ENCODE measurements around the gene PANX3.

PANX3 gene

GRCh38 chr11:124623861-124624525 is 12.8 kb downstream of the PANX3 start (continued):
- TF ChIP-seq PATZ1 (CRISPR knock-in tag; IDR thresholded peaks at IDR 0.05; ENCODE audit: borderline replicate concordance), result no peak
- no peak for TF ChIP-seq CSDC2 (CRISPR knock-in tag; IDR thresholded peaks at IDR 0.05)
- no peak for TF ChIP-seq ISL1 (CRISPR knock-in tag; IDR thresholded peaks at IDR 0.05)
- no peak for TF ChIP-seq ZNF565 (CRISPR knock-in tag; conservative IDR thresholded peaks at IDR 0.05; ENCODE audit: low read depth)
- no peak for TF ChIP-seq GLIS3 (CRISPR knock-in tag; IDR thresholded peaks at IDR 0.05)
- TF ChIP-seq TOX (CRISPR knock-in tag; IDR thresholded peaks at IDR 0.05; ENCODE audit: borderline replicate concordance), result no peak
- TF ChIP-seq TCF4 (CRISPR knock-in tag; IDR thresholded peaks at IDR 0.05; ENCODE audit: borderline replicate concordance), result no peak

- no peak for ATAC-seq
- no peak for TF ChIP-seq TOX (CRISPR knock-in tag; IDR thresholded peaks at IDR 0.05; ENCODE audit: borderline replicate concordance)
- no peak for TF ChIP-seq POU6F1 (CRISPR knock-in tag; IDR thresholded peaks at IDR 0.05; ENCODE audit: borderline replicate concordance, low read depth)
- no peak for TF ChIP-seq RARB (CRISPR knock-in tag; IDR thresholded peaks at IDR 0.05)
- no peak for TF ChIP-seq CREB5 (CRISPR knock-in tag; IDR thresholded peaks at IDR 0.05; ENCODE audit: low read depth)
- TF ChIP-seq TCF4 (CRISPR knock-in tag; IDR thresholded peaks at IDR 0.05; ENCODE audit: borderline replicate concordance), result no peak
- TF ChIP-seq BACH2 (CRISPR knock-in tag; IDR thresholded peaks at IDR 0.05; ENCODE audit: borderline replicate concordance), result no peak
- no peak for TF ChIP-seq ZFP30 (CRISPR knock-in tag; IDR thresholded peaks at IDR 0.05)
- no peak for TF ChIP-seq CSDC2 (CRISPR knock-in tag; IDR thresholded peaks at IDR 0.05)
- no peak for TF ChIP-seq GLIS3 (CRISPR knock-in tag; IDR thresholded peaks at IDR 0.05)
- no peak for TF ChIP-seq ZFP3 (CRISPR knock-in tag; IDR thresholded peaks at IDR 0.05)
- no peak for TF ChIP-seq PPARA (CRISPR knock-in tag; IDR thresholded peaks at IDR 0.05; ENCODE audit: borderline replicate concordance)
These were observed 14.4 kb downstream of the PANX3 start for GRCh38 chr11:124625504-124626168.

GRCh38 chr11:124627546-124627945 is 16.3 kb downstream of the PANX3 start:
- TF ChIP-seq ARNTL (CRISPR knock-in tag; IDR thresholded peaks at IDR 0.05; ENCODE audit: borderline replicate concordance, low read depth) (no peak), ZC3H10 (CRISPR knock-in tag; IDR thresholded peaks at IDR 0.05) (no peak), ZFP30 (CRISPR knock-in tag; IDR thresholded peaks at IDR 0.05) (no peak), POU6F1 (CRISPR knock-in tag; IDR thresholded peaks at IDR 0.05; ENCODE audit: borderline replicate concordance, low read depth) (no peak), CREB5 (CRISPR knock-in tag; IDR thresholded peaks at IDR 0.05; ENCODE audit: low read depth) (no peak), PPARA (CRISPR knock-in tag; IDR thresholded peaks at IDR 0.05; ENCODE audit: borderline replicate concordance) (no peak)
- ATAC-seq, result no peak

GRCh38 chr11:124629961-124630360 is 18.7 kb downstream of the PANX3 start:
- TF ChIP-seq ZNF8 (CRISPR knock-in tag; IDR thresholded peaks at IDR 0.05), result no peak
- TF ChIP-seq PATZ1 (CRISPR knock-in tag; IDR thresholded peaks at IDR 0.05; ENCODE audit: borderline replicate concordance), result no peak
- TF ChIP-seq OSR1 (CRISPR knock-in tag; IDR thresholded peaks at IDR 0.05), result no peak
- ATAC-seq, result no peak

Measured in SK-N-SH treated with all-trans-retinoic acid at 6 μM for 48 hours (cell line).